ENCODE results near the gene TLL2.

TLL2 gene

GRCh38 chr10:96317067-96317833 lies 196.5 kb downstream of the TLL2 start:
- no peak for DNase-seq (ENCODE audit: low spot score)
